ENCODE data around the gene PHKG2. TPM values are rescaled to one million over a fixed set of nuclear protein-coding genes. Genes with fewer than 3 reads are reported as not detected.
A peak's percentile ranks its signal among the peaks of the same experiment; 100 is the strongest.
"Not testable (repeated sequence)": the region's sequence is repeated elsewhere in the genome, so short reads cannot be mapped to it uniquely, and the experiment has no call there.

Gene PHKG2
- total and polyA plus RNA-seq, 7 donors: 10.1 to 21.3 (median 13.2) TPM

GRCh38 chr16:30700971-30701370 is 47.3 kb upstream of the PHKG2 start:
- no peaks in the 10 kb centered on the region for H3K27me3 ChIP-seq (ENCODE audit: insufficient read depth in 3 of 3, low read length in 2 of 3)
- intact Hi-C loops (cut with DNase I): loop anchor here in 1 of 2 donors (5.0 kb wide), 1 partner anchor 41 kb away; a partner anchor contains a TSS
- no peak for TF ChIP-seq CTCF (IDR thresholded peaks at IDR 0.05)
- H3K4me1 ChIP-seq: peaks cover 17% of the 10 kb centered on the region
- H3K9me3 ChIP-seq: no peaks in the 10 kb centered on the region
- ATAC-seq: no peak
- peak overlapping the region; percentile 98 for H3K4me3 ChIP-seq
- H3K36me3 ChIP-seq (ENCODE audit: insufficient read depth in 1 of 2, low read depth in 1 of 2): peaks cover 7 to 62% of the 10 kb centered on the region in 2 donors
- no peak for DNase-seq
- no peak overlapping the region for H3K27ac ChIP-seq
- WGBS, 3 donors: 78 to 87% (median 85%) methylated on average over 5 of the region's 5 CpGs

- not testable (repeated sequence) for H3K9me3 ChIP-seq; H3K4me3 ChIP-seq; H3K27me3 ChIP-seq (ENCODE audit: insufficient read depth in 3 of 3, low read length in 2 of 3); DNase-seq; ATAC-seq; H3K27ac ChIP-seq
- intact Hi-C loops (cut with DNase I): loop anchor here in 1 of 2 donors (5.0 kb wide), 1 partner anchor 39 kb away; a partner anchor contains a TSS
- Histone ChIP-seq H3K36me3 (ENCODE audit: insufficient read depth in 1 of 2, low read depth in 1 of 2) (peaks cover 7 to 83% of the 10 kb centered on the region in 2 donors), H3K4me1 (peaks cover 17% of the 10 kb centered on the region)
- WGBS, 3 donors: 91 to 92% (median 92%) methylated on average over 12 of the region's 12 CpGs
Measured at GRCh38 chr16:30703071-30703470, 45.2 kb upstream of the PHKG2 start.

GRCh38 chr16:30703971-30704370 is 44.3 kb upstream of the PHKG2 start:
- Histone ChIP-seq H3K27me3 (ENCODE audit: insufficient read depth in 3 of 3, low read length in 2 of 3) (no peaks in the 10 kb centered on the region), H3K27ac (no peak overlapping the region), H3K4me1 (peaks cover 17% of the 10 kb centered on the region), H3K9me3 (no peaks in the 10 kb centered on the region), H3K4me3 (no peak overlapping the region), H3K36me3 (ENCODE audit: insufficient read depth in 1 of 2, low read depth in 1 of 2) (peaks cover 7 to 92% of the 10 kb centered on the region in 2 donors)
- TF ChIP-seq CTCF (IDR thresholded peaks at IDR 0.05): no peak
- DNase-seq (no peak), ATAC-seq (no peak)
- intact Hi-C loops (cut with DNase I): loop anchor here in 1 of 2 donors (5.0 kb wide), 1 partner anchor 38 kb away; a partner anchor contains a TSS
- whole genome bisulfite sequencing, 3 donors: 92 to 94% (median 92%) methylated on average over 10 of the region's 10 CpGs

GRCh38 chr16:30706046-30706445 is 42.2 kb upstream of the PHKG2 start:
- no peak overlapping the region for H3K27ac ChIP-seq
- intact Hi-C loops (cut with DNase I): loop anchor here in 1 of 2 donors (5.0 kb wide), 1 partner anchor 36 kb away; a partner anchor contains a TSS
- H3K36me3 ChIP-seq (ENCODE audit: insufficient read depth in 1 of 2, low read depth in 1 of 2): peaks cover 19 to 98% of the 10 kb centered on the region in 2 donors
- DNase-seq (no peak), ATAC-seq (no peak)
- H3K27me3 ChIP-seq (ENCODE audit: insufficient read depth in 3 of 3, low read length in 2 of 3): no peaks in the 10 kb centered on the region
- peaks cover 2% of the 10 kb centered on the region for H3K4me1 ChIP-seq
- H3K4me3 ChIP-seq: no peak overlapping the region
- no peaks in the 10 kb centered on the region for H3K9me3 ChIP-seq
- TF ChIP-seq CTCF (IDR thresholded peaks at IDR 0.05): no peak
- WGBS, 3 donors: 89 to 96% (median 91%) methylated on average over 6 of the region's 6 CpGs

- H3K4me3 ChIP-seq: no peak overlapping the region
- WGBS, 3 donors: 96 to 99% (median 98%) methylated on average over 4 of the region's 4 CpGs
- TF ChIP-seq CTCF (IDR thresholded peaks at IDR 0.05): no peak
Measured at GRCh38 chr16:30710971-30711370, 37.3 kb upstream of the PHKG2 start.

More at GRCh38 chr16:30710971-30711370, 37.3 kb upstream of the PHKG2 start:
- Histone ChIP-seq H3K27ac (no peak overlapping the region), H3K4me1 (no peaks in the 10 kb centered on the region), H3K9me3 (no peaks in the 10 kb centered on the region), H3K27me3 (ENCODE audit: insufficient read depth in 3 of 3, low read length in 2 of 3) (no peaks in the 10 kb centered on the region), H3K36me3 (ENCODE audit: insufficient read depth in 1 of 2, low read depth in 1 of 2) (peaks cover 35 to 100% of the 10 kb centered on the region in 2 donors)
- DNase-seq (no peak), ATAC-seq (no peak)
- intact Hi-C loops (cut with DNase I): loop anchor here in 1 of 2 donors (5.0 kb wide), 1 partner anchor 36 kb away; the partner anchor contains the start of gene PHKG2

Measured in psoas muscle (tissue), 8 donors.